ENCODE results near the gene CPT2. TPM values are rescaled to one million over a fixed set of nuclear protein-coding genes. Genes with fewer than 3 reads are reported as not detected.

The CPT2 gene
- total and polyA plus RNA-seq, 2 of the 4 experiments (the other 2 are of a cell fraction): 15.8 to 16.0 TPM

DNA sequence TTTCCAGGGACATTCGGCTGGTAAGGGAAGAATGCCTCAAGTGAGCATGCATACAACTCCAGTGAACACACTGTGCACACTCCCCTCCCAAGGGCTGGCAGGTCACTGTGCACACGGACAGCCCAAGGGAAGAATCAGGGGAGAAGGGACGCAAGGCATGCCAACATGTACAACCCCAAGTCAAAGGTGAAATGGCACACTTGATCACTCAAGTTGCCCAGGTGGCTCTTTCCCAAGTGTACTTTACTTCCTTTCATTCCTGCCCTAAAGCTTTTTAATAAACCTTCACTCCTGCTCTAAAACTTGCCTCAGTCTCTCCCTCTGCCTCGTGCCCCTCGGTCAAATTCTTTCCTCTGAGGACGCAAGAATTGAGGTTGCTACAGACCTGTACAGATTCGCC, 40.7 kb upstream of the CPT2 start:
- Histone ChIP-seq H4K91ac (ENCODE audit: insufficient read depth, low read depth, low read length) (no peak overlapping the region), H4K8ac (ENCODE audit: low read depth in 2 of 2, low read length in 2 of 2) (no peak overlapping the region), H3K27ac (ENCODE audit: insufficient read depth, low read length) (no peak overlapping the region), H3K79me1 (ENCODE audit: low read depth in 1 of 2, low read length in 2 of 2) (no peaks in the 10 kb centered on the region), H3K9ac (ENCODE audit: low read depth, low read length) (no peak overlapping the region), H3K14ac (replicated peaks; ENCODE audit: low read depth, low read length) (no peak overlapping the region), H3K56ac (ENCODE audit: extremely low read depth, insufficient read depth, low read length) (no peak overlapping the region), H3K18ac (ENCODE audit: low read depth, low read length) (no peak overlapping the region), H2BK5ac (ENCODE audit: low read depth, low read length, poor library complexity, severe bottlenecking) (no peak overlapping the region), H3K4me2 (ENCODE audit: low read depth, low read length) (no peak overlapping the region), H3K23ac (ENCODE audit: low read depth, low read length) (no peak overlapping the region), H2AK9ac (replicated peaks; ENCODE audit: low read depth, low read length, poor library complexity) (no peak overlapping the region), H3K4me1 (ENCODE audit: control insufficient read depth, insufficient read depth, low read length) (peaks cover 2% of the 10 kb centered on the region; the same call in 1 of the 2 replicates), H3K36me3 (ENCODE audit: control insufficient read depth, insufficient read depth, low read length) (no peaks in the 10 kb centered on the region), H3K4ac (ENCODE audit: low read depth, low read length) (no peak overlapping the region), H2BK120ac (ENCODE audit: low read depth, low read length) (no peak overlapping the region), H2AK5ac (ENCODE audit: low read depth, low read length) (no peak overlapping the region), H4K20me1 (ENCODE audit: insufficient read depth, low read length) (no peaks in the 10 kb centered on the region), H4K5ac (ENCODE audit: low read depth, low read length) (no peak overlapping the region), H2BK15ac (ENCODE audit: low read depth, low read length) (no peak overlapping the region), H2AFZ (replicated peaks; ENCODE audit: low read length, poor library complexity) (no peak overlapping the region), H3K9me1 (ENCODE audit: insufficient read depth, low read length) (no peaks in the 10 kb centered on the region), H2BK20ac (ENCODE audit: low read depth, low read length) (no peak overlapping the region), H3K4me3 (ENCODE audit: insufficient read depth, low read depth, low read length) (no peak overlapping the region), H3K27me3 (ENCODE audit: control insufficient read depth, insufficient read depth, low read length) (no peaks in the 10 kb centered on the region), H3K9me3 (ENCODE audit: control insufficient read depth, insufficient read depth, low read length) (no peaks in the 10 kb centered on the region)
- ChIA-PET POLR2A (ENCODE audit: unreplicated experiment) (no interaction called here), CTCF (no interaction called here)
- BruUV-seq (replicated peaks): no TSS peak
- TF ChIP-seq CEBPB (IDR thresholded peaks at IDR 0.05; ENCODE audit: low read depth, low read length) (no peak), BHLHE40 (IDR thresholded peaks at IDR 0.05; ENCODE audit: low read depth, low read length) (no peak), MXI1 (IDR thresholded peaks at IDR 0.05; ENCODE audit: borderline replicate concordance, low read depth, low read length) (no peak), MAFK (IDR thresholded peaks at IDR 0.05; ENCODE audit: low read depth, low read length) (no peak), NFE2L2 (IDR thresholded peaks at IDR 0.05; ENCODE audit: low read depth, low read length) (no peak), RAD21 (IDR thresholded peaks at IDR 0.05; ENCODE audit: low read length) (no peak), SMC3 (IDR thresholded peaks at IDR 0.05; ENCODE audit: low read depth, low read length) (no peak)
- TF ChIP-seq, protein P1, sequence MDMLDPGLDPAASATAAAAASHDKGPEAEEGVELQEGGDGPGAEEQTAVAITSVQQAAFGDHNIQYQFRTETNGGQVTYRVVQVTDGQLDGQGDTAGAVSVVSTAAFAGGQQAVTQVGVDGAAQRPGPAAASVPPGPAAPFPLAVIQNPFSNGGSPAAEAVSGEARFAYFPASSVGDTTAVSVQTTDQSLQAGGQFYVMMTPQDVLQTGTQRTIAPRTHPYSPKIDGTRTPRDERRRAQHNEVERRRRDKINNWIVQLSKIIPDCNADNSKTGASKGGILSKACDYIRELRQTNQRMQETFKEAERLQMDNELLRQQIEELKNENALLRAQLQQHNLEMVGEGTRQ (IDR thresholded peaks at IDR 0.05; ENCODE audit: low read depth, low read length): no peak
- DNase-seq (no peak), ATAC-seq (ENCODE audit: low read depth) (no peak)
- intact Hi-C loops (cut with micrococcal nuclease): no loop called here
- dilution Hi-C loops (cut with HindIII; ENCODE audit: low sequenced_read_pairs, unreplicated experiment): no loop called here
- WGBS, 2 experiments (ENCODE audit: extremely low coverage in 2 of 2, insufficient read length in 1 of 2): 83% methylated on average over 1 of the region's 7 CpGs; no CpG with 5 or more reads in 1 of the 2 experiments
- in situ Hi-C loops (cut with MboI; ENCODE audit: low sequenced_read_pairs): no loop called here
